PFSK-1 (cell line): Measurements from ENCODE around the gene FOXO6.

Experiments used
- FOXP2 ChIP-seq: optimal IDR thresholded peaks from 2 replicates; pipeline ENCODE3; 2011; ENCODE audit warnings: borderline replicate concordance, control low read depth, inconsistent platforms; ENCODE audit not compliant: insufficient read depth; ENCODE audit errors: extremely low read length, extremely low read depth
- POLR2AphosphoS5 ChIP-seq: IDR thresholded peaks from 2 replicates; pipeline ENCODE4 v1.6.1; 2012; ENCODE audit warnings: low read depth, mild to moderate bottlenecking, control low read depth, low read length, moderate library complexity
- SIN3A ChIP-seq: IDR thresholded peaks from 2 replicates; pipeline ENCODE4 v1.6.1; 2012; ENCODE audit warnings: mild to moderate bottlenecking, low read length, moderate library complexity, borderline replicate concordance; ENCODE audit not compliant: insufficient read depth
- TAF1 ChIP-seq: IDR thresholded peaks from 2 replicates; pipeline ENCODE4 v1.6.1; 2012; ENCODE audit warnings: low read length, control low read depth, borderline replicate concordance; ENCODE audit not compliant: insufficient read depth
- TF ChIP-seq, protein P1 (sequence below), 2 experiments: IDR thresholded peaks; 2 replicates each; pipeline versions ENCODE4 v1.6.1 to v1.8.0; 2011 to 2012; ENCODE audit warnings: low read depth in 2 of 2, low read length in 2 of 2, control low read depth in 1 of 2, inconsistent platforms in 1 of 2, mild to moderate bottlenecking in 1 of 2, moderate library complexity in 1 of 2; ENCODE audit not compliant: insufficient read depth in 1 of 2

FOXO6 gene

DNA sequence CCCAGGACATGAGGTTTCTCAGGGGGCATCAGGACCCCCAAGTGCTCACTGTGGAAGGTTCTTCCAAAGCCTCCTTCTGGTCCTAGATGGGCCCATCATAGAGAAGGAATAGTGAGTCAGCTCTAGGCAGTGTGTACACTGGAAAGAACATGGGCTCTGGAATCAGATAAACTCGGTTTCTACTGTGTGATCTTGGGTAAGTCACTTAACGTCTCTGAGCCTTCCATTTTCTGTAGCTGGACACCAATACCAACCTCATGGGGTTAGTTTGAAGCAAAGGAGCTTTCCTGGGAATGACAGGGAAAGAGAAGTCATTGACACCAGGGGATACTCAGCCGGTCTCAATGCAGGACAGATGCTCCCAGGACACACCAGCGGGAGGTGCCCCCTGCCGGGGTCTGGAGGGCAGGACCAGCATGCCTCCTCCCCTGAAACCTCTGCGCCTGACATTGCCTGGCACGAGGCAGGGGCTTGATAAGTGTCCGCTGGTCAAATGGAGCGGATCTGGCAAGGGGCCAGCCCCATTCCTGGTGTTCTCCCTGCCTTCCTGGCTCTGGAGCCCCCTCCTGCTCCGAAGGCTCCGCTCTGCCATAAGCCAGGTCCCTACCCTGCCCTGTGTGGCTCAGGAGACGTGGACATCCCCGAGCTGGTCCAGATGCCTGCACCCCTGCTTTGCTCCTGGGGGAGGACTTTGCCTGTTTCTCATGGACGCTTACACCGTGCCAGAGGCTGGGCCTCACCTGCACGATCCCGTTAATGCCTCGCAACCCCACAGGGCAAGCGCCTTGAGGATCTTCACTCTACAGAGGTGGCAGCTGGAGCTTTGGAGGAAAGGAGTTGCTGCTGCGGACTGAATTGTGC, 70.5 kb downstream of the FOXO6 start:
- TF ChIP-seq TAF1 (no peak), POLR2AphosphoS5 (no peak), SIN3A (no peak), FOXP2 (no peak)
- TF ChIP-seq, protein P1, sequence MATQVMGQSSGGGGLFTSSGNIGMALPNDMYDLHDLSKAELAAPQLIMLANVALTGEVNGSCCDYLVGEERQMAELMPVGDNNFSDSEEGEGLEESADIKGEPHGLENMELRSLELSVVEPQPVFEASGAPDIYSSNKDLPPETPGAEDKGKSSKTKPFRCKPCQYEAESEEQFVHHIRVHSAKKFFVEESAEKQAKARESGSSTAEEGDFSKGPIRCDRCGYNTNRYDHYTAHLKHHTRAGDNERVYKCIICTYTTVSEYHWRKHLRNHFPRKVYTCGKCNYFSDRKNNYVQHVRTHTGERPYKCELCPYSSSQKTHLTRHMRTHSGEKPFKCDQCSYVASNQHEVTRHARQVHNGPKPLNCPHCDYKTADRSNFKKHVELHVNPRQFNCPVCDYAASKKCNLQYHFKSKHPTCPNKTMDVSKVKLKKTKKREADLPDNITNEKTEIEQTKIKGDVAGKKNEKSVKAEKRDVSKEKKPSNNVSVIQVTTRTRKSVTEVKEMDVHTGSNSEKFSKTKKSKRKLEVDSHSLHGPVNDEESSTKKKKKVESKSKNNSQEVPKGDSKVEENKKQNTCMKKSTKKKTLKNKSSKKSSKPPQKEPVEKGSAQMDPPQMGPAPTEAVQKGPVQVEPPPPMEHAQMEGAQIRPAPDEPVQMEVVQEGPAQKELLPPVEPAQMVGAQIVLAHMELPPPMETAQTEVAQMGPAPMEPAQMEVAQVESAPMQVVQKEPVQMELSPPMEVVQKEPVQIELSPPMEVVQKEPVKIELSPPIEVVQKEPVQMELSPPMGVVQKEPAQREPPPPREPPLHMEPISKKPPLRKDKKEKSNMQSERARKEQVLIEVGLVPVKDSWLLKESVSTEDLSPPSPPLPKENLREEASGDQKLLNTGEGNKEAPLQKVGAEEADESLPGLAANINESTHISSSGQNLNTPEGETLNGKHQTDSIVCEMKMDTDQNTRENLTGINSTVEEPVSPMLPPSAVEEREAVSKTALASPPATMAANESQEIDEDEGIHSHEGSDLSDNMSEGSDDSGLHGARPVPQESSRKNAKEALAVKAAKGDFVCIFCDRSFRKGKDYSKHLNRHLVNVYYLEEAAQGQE (IDR thresholded peaks at IDR 0.05; ENCODE audit: insufficient read depth in 1 of 2, low read depth in 2 of 2, low read length in 2 of 2) = no peak
